CD4-positive, alpha-beta T cell treated with Interleukin-4 for 1 hour (primary cell): Measurements from ENCODE around the gene ANTXR1.
"Not testable (repeated sequence)": the region's sequence is repeated elsewhere in the genome, so short reads cannot be mapped to it uniquely, and the experiment has no call there.

ENCODE experiments used
- DNase-seq, 2 donors: peaks; one replicate each; pipeline ENCODE4 v3.0.0-alpha.2; 2020 to 2022

Gene ANTXR1

GRCh38 chr2:69214898-69215297 is 201.9 kb downstream of the ANTXR1 start:
- DNase-seq = no peak

GRCh38 chr2:69216535-69217332 is 203.8 kb downstream of the ANTXR1 start:
- DNase-seq = no peak

DNA sequence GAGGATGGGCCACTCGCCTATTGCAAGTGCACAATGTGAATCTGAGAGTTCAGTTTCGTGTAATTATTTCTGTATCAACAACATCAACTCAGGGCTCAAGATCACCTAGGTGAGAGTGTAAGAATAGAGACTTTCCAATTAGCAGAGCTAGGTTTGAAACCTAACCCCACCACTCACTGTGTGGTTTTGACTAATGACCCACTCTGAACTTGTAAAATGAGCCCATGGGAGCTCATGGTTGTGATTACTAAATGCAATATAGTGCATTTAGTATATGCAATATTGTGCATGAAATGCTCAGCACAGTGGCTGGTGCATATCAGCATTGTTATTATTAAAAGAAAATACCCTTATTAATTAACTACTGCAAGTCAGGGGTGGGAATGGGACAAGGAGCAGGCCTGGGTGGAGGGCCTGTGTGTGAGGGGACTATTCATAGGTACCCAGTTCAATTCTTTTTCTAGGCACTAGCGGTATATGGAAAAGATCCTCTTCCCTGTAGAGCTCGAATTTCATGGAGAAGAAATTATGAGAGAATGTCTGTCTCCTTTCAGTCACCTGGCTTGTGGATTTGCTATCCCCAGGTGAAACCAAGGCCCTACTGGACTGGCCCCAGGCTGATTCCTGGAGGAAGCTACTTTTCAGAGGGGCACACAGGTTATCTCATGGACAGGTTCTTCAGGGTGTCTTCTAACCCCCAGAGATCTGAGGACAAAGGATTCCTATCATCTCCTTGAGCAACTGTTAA is 204.5 kb downstream of the ANTXR1 start:
- no peak for DNase-seq

- DNase-seq = no peak
Measured at GRCh38 chr2:69221512-69221911, 208.5 kb downstream of the ANTXR1 start.

DNA sequence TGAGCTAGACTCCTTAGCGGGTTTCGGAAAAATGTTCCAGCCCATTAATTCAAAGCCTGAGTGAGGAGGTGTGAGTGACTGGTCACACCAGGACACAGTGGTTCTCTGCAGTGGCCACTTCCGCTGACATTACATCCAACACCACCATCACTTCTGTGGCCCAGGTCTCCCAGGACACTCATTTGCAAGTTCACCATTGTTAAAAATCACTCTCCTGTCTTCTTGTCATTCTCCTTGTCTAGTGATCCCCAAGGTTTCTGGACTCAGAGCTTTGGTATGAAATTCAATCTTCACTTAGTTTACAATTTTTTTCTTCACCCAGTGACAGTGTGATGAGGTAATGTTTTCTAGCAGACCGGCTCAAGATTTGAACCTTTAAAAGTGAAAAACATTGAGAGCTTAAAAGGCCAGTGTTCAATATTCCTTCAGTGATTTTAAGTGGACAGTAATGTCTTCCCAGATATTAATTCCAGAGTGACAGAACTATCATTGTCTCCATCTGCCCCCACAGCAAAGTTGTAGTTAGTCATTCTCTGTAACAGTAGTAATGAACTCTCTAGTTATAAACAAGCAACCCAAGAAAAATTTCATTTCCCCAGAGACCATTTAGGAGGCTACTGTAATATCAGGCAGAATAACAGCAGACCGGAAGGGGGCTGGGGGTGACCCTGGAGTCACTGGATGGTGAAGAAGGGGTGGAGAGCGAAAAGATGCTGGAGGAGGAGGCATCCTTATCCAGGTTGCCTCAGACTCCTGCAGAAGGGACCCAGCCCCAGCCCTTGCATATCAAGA is 209.2 kb downstream of the ANTXR1 start:
- DNase-seq = no peak

GRCh38 chr2:69222953-69223658 is 210.1 kb downstream of the ANTXR1 start:
- no peak for DNase-seq

DNA sequence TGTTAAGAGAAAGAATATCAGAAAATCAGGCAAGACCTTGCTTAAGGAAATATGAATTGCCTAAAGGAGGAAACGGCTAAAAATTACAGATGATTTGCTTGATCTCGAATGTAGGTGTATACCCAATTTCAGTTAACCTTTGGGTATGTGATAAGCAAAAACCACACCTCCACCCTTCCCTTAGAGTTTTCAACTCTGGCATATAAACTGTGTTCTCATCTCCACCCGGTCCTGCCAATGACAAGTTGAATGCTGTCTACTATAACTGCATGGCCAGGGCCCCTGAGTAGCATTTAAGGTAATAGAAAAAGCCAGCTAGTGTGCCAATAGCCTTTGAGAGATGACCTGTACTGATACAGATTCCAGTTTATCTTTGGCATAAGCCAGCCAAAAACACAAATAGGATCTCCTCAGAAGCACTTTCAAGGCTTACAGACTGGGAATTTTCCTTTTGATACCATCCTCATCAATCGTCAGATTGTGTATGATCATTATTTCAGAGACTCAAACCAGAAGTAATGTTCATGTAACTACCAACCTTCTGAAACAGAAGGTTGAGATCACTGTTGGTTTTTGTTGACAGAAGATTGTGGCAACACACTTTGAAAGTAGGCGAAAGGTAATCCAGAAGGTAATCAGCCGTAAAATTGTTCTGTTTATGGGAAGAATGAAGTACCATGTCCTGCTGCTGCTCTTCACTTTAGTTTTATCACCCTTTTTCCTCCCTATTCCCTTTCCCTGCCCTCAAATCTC is 211.0 kb downstream of the ANTXR1 start:
- no peak for DNase-seq

DNA sequence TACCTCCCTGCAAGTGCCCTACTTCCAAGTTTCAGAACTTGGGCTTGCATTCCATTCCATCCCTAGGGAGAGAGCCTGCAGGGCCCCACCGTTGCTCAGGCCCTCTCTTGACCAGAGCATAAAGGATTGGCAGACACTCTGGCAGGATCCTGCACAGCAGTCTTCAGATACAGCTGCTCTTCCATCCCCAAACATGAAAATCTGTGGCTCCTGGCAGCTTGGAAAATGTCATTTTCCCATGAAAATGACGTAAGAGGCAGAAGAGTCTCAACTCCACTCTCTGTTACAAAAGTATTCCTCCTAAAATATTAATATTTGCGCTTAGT is 211.5 kb downstream of the ANTXR1 start:
- no peak for DNase-seq

DNA sequence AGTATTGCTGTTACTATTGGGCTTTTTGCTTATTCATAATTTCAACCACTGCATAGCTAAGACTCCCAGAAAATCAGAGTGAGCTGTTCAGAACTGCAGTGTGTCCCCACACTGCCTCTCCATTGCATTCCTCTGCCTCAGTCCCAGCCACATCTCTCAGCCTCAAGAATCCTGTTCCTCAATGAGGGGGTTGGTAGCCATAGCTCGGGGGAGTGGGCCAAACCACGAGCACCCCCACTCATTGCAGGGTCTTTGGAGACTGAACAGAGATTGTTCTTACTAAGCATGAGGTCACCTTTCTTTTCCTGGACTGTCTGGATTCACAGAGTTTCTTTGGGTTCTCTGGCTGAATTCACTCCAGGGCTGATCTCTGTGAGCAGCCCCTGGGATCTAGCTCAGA is 213.0 kb downstream of the ANTXR1 start:
- no peak for DNase-seq

- DNase-seq = no peak
Measured at GRCh38 chr2:69226903-69227302, 213.9 kb downstream of the ANTXR1 start.

DNA sequence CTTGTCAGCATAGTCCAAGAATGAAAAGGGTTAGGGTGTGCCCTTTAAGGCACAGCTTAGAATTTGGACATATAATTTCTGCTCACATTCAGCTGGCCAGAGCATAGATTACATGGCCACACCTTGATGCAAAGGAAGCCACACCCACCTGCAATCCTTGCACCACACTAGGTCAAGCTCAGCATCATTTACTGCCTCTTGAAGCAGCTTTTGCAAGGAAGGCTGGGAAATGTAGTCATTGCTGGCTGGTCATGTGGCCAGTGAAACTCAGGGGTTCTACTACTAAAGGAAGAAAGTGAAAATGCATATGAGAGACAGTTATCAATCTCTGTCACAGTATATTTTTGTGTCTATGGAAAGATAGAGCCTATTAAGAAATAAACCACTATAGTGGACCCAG is 214.7 kb downstream of the ANTXR1 start:
- DNase-seq = no peak

GRCh38 chr2:69230946-69231345 is 218.0 kb downstream of the ANTXR1 start:
- not testable (repeated sequence) for DNase-seq

DNA sequence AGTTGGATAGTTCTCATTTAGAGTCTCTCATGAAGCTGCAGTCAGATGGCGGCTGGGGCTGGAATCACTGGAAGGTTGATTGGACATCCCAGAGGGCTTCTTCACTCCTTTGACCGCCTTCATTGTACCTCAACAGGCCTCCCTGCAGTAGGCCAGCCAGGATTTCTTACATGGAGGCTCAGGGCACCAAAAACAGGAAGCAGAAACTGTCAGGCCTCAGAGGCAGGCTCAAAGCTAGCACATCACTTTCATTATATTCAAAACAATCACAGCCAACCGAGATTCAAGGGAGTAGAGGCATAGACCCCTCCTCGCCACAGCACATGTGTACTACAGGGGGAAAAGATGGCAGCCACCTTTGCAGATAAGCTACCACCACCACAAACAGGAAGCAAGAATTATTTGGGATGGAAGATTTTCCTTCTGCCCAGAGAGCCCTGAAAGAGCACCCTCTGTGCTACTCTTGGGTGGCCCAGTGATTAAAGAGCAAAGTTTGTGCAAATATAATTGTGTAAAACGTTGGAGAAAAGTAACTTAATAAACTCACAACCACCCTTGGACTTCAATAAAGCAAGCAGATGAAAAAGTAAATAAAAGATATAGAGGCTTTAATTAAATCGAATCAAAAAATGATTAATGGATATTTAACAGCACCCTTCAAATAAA is 218.8 kb downstream of the ANTXR1 start:
- no peak for DNase-seq

DNA sequence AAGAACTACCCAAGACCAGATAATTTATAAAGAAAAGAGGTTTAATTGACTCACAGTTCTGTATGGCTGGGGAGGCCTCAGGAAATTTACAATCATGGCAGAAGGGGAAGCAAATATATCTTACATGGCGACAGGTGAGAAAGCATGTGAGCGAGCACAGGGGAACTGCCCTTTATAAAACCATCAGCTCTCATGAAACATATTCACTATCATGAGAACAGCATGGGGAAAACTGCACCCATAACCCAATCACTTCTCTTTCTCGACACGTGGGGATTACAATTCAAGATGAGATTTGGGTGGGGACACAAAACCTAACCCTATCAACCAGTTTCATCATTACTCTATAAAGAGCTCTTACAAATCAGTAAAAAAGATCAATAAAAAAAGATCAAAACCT is 222.9 kb downstream of the ANTXR1 start:
- not testable (repeated sequence) for DNase-seq

GRCh38 chr2:69237070-69237670 is 224.2 kb downstream of the ANTXR1 start:
- DNase-seq = no peak

DNA sequence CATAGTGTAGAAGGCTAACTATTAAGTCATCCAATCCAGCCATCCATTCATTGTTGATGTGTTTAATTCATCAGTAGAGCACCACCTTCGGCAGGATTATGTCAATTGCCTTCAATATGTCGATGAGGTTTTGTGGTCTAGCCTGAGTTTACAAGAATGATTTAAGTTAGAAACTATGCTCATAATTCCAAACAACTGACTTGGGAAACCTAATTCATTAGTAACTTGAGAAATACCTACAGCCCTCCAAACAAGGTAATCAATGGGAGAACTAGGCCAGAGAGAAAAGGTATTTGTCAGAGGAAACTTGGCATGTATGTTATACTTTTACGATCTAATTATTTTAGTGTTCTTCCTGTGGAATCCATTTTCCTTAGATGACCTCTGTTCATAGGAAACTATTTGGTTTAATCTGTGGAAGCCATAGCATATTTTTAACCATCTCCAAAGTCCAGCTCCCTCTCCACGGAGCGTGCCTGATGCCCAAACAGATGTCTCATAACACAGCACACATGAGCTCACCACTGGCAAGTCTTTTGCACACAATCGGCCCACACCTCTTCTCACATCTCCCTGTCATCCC is 225.6 kb downstream of the ANTXR1 start:
- no peak for DNase-seq

GRCh38 chr2:69241093-69241492 is 228.1 kb downstream of the ANTXR1 start:
- DNase-seq = no peak

DNA sequence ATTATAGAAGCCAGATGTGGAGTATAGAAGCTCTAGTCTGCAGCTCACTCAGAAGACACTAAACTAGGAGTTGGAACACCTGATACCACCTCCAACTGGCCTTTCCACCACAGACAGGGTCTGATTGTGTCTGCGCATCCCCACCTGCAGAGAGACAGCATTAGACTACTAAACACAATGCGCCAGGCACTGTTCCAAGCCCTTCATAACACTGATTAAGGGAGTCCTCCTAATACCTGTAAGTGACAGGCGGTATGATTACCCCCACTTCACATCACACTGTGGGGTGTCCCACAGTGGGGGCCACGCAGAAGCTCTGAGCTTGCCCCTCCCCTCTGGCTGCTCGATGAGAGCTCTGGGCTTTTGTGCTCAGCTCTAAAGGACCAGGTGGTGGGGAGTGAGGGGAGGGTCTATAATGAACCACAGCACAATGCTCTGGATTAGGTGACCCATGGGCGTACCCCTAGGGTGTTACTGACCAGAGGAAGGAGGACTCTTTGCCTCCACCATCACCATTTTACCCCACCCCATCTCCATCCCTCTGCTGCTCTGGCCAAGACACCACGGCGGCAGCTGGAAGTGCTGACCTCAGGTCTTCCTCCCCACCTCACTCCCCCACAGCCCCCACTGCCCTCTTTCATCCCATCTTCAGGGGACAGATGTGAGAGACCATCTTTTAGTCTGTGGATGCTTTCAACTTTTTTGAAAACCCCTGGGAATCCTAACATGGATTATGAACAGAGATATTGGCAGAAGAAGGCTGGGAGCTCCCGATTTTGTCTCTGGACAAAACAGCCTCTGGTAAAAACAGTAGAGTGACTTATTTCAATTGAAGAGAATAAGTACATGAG is 228.9 kb downstream of the ANTXR1 start:
- DNase-seq = no peak

DNA sequence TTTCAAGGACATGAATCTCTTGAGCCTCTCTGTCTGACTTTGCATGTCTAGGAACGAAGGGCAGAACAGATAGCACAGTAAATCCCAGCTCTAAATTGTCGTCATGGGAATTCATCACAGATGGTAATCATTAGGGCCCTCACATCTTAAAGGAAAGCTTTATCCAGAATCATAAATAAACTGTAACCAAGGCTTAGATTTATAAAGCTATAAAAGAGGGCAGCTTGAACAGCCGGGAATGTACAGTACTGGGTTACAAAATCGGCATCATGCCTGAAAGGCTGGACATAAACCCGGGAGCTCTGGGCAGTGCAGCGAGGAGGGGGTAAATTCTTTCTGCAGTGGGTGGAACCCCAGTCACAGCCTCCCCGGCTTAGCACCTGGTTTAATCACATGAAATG is 229.7 kb downstream of the ANTXR1 start:
- DNase-seq = no peak

- DNase-seq = no peak
Measured at GRCh38 chr2:69243652-69244051, 230.7 kb downstream of the ANTXR1 start.
